ENCODE data around the gene GPR148.

The GPR148 gene

DNA sequence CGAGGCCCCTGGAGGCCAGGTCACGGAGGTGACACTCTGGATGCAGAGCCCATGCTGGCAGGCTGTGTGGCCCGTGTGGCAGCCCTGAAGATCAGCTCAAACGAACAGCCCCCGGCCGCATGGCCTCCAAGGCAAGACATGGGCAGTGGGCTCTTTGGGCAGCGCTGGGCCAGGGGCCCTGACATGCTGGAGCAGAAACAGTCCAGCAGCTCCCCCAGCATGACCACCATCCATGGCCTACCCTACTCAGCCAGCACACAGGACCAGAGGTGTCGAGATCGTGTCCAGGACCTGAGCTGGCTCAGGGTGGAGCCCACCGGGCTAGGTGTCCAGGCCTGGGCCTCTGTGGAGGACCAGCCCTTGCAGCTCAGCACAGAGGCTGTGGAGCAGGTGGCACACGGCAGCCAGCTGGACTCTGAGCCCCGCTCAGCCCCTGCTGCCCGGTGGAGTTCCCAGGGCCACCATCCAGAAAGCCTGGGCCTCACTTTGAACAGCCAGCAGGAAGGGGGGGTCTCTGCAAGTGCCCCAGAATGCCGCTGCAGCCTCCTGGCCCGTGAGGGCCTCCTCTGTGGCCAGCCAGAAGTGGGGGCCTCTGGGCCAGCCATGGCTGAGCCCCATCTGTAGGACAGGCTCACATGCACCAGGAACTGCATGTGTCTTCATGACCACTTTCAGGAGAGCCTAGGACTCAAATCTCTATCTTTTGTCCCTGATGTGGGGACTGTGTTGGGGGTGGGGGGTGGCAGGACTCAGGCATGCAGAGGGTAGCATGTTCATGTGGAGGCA is 35.4 kb downstream of the GPR148 start:
- in situ Hi-C loops (cut with MboI; ENCODE audit: low sequenced_read_pairs, unreplicated experiment), result no loop called here
- DNase-seq (ENCODE audit: low spot score), result no peak
- TF ChIP-seq, protein P1, sequence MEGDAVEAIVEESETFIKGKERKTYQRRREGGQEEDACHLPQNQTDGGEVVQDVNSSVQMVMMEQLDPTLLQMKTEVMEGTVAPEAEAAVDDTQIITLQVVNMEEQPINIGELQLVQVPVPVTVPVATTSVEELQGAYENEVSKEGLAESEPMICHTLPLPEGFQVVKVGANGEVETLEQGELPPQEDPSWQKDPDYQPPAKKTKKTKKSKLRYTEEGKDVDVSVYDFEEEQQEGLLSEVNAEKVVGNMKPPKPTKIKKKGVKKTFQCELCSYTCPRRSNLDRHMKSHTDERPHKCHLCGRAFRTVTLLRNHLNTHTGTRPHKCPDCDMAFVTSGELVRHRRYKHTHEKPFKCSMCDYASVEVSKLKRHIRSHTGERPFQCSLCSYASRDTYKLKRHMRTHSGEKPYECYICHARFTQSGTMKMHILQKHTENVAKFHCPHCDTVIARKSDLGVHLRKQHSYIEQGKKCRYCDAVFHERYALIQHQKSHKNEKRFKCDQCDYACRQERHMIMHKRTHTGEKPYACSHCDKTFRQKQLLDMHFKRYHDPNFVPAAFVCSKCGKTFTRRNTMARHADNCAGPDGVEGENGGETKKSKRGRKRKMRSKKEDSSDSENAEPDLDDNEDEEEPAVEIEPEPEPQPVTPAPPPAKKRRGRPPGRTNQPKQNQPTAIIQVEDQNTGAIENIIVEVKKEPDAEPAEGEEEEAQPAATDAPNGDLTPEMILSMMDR (IDR thresholded peaks at IDR 0.05; ENCODE audit: borderline replicate concordance, control extremely low read depth, extremely low read depth, insufficient read depth, missing control alignments), result no peak

DNA sequence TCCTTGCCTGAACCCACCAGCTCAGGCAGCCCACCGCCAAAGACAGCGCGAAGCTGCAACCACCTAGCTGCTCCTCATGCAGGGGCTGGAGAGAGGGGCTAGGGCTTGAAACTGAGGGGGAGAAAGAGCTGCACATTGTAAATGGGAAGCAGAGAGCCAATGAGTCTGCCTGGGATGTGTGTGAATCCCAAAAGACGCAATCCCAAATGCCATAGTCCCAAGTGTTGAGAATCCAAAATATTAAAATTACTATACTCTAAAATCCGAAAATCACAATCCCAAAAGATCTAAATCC is 35.9 kb downstream of the GPR148 start:
- TF ChIP-seq, protein P1 (IDR thresholded peaks at IDR 0.05; ENCODE audit: borderline replicate concordance, control extremely low read depth, extremely low read depth, insufficient read depth, missing control alignments), result no peak
- no peak for DNase-seq (ENCODE audit: low spot score)
- in situ Hi-C loops (cut with MboI; ENCODE audit: low sequenced_read_pairs, unreplicated experiment), result no loop called here

GRCh38 chr2:130765464-130765863 is 36.6 kb downstream of the GPR148 start:
- no peak for DNase-seq (ENCODE audit: low spot score)
- TF ChIP-seq, protein P1 (IDR thresholded peaks at IDR 0.05; ENCODE audit: borderline replicate concordance, control extremely low read depth, extremely low read depth, insufficient read depth, missing control alignments), result no peak
- in situ Hi-C loops (cut with MboI; ENCODE audit: low sequenced_read_pairs, unreplicated experiment), result no loop called here

- in situ Hi-C loops (cut with MboI; ENCODE audit: low sequenced_read_pairs, unreplicated experiment), result no loop called here
- no peak for DNase-seq (ENCODE audit: low spot score)
- TF ChIP-seq, protein P1 (IDR thresholded peaks at IDR 0.05; ENCODE audit: borderline replicate concordance, control extremely low read depth, extremely low read depth, insufficient read depth, missing control alignments), result no peak
These were observed 37.2 kb downstream of the GPR148 start for GRCh38 chr2:130766037-130766436.

- TF ChIP-seq, protein P1 (IDR thresholded peaks at IDR 0.05; ENCODE audit: borderline replicate concordance, control extremely low read depth, extremely low read depth, insufficient read depth, missing control alignments), result no peak
- no peak for DNase-seq (ENCODE audit: low spot score)
- in situ Hi-C loops (cut with MboI; ENCODE audit: low sequenced_read_pairs, unreplicated experiment), result no loop called here
These were observed 38.0 kb downstream of the GPR148 start for GRCh38 chr2:130766711-130767407.

- TF ChIP-seq, protein P1 (IDR thresholded peaks at IDR 0.05; ENCODE audit: borderline replicate concordance, control extremely low read depth, extremely low read depth, insufficient read depth, missing control alignments), result no peak
- in situ Hi-C loops (cut with MboI; ENCODE audit: low sequenced_read_pairs, unreplicated experiment), result no loop called here
- DNase-seq (ENCODE audit: low spot score), result no peak
These were observed 38.5 kb downstream of the GPR148 start for GRCh38 chr2:130767408-130767775.

Measured in GM13976 (cell line).